Right lung (tissue), 5 donors: ENCODE results near the gene SCN9A. TPM values are rescaled to one million over a fixed set of nuclear protein-coding genes. Genes with fewer than 3 reads are reported as not detected.
"Not testable (repeated sequence)": the region's sequence is repeated elsewhere in the genome, so short reads cannot be mapped to it uniquely, and the experiment has no call there.

Experiments
- DNase-seq, 2 donors: peaks; one replicate each; pipeline ENCODE4 v3.0.0-alpha.2; 2013
- polyA plus RNA-seq, 5 donors: library from polyadenylated mRNA; unstranded; fragments of 120-200 nt; gene quantifications; one replicate each; pipeline versions ENCODE4 v1.2.1 to v1.2.3, GENCODE V29; 2013; ENCODE audit warnings: inconsistent platforms in 1 of 5, low replicate concordance in 1 of 5; ENCODE audit not compliant: insufficient read length in 5 of 5, insufficient read depth in 1 of 5

Gene SCN9A
- polyA plus RNA-seq, 5 donors: 8.9 to 17.7 (median 15.3) TPM

- DNase-seq: no peak
Observed at GRCh38 chr2:166376488-166376828, 714 bp upstream of the SCN9A start.

GRCh38 chr2:166375195-166375735, 479 bp downstream of the SCN9A start:
- peak in 1 of 2 donors; percentile 37 for DNase-seq

GRCh38 chr2:166373951-166374350, 1.8 kb downstream of the SCN9A start:
- no peak for DNase-seq

DNA sequence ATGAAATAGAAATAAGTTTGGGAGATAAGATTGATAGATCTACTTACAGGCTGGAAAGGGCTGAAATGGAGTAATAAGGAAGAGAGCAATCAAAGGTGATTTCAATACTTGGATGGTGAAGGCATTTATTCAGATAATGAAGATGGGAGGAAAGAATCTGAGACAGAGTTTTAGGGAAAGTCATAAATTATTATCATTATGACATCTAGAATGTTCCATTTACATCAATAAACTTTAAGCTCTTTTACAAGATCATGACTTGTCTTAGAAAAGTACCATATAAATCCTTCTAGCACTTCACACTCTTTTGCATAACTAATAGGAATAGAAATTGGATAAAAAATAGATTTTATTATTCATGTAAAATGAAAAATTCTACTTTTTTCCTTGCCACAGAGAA, 2.2 kb downstream of the SCN9A start:
- no peak for DNase-seq

DNA sequence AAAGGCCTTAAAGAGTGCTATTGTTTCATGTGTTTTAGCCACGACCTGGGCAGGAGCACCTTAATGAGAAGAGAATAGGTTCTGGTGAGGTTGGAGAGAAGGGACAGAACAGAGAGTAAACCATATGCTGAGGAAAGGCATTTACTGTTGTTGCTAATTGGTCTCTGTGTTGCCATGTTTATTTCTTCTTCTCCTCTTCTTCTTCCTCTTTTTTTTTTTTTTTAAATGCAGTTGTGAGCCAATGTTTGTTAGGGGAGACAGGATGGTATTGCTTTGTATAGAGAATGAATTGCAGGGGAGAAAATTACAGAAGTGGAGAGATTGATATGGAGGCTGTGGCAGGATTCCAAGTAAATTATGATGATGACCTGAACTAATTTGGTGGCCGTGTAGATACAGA, 2.6 kb downstream of the SCN9A start:
- DNase-seq: no peak

- no peak for DNase-seq
Observed at GRCh38 chr2:166372046-166372445, 3.7 kb downstream of the SCN9A start.

DNA sequence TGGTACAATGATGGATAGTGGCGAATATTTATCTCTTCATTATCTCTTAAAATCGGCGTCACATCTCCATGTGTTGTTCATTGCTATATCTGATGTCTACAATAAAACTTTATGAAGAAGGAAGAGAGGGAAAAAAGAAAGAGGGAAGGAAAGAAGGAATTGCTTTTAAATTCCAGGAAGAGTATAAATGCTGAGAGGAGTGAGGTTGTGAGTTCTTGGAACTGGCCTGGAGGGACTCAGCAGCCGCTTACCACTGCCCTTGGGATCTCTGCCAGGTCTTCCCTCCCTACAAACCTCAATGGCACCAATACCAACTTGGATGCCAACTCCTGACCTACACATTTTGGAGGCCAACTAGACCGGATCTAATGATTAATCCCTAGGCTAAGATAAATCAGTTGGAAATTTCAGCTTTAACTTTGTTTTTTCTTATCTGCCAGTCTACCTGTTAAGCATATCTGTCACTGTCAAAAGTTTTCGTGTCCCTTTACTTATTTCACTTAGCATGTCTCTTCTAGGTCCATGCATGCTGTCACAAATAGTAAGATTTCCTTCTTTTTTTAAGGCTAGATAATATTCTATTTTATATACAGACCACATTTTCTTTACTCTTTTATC, 9.8 kb downstream of the SCN9A start:
- DNase-seq: no peak

DNA sequence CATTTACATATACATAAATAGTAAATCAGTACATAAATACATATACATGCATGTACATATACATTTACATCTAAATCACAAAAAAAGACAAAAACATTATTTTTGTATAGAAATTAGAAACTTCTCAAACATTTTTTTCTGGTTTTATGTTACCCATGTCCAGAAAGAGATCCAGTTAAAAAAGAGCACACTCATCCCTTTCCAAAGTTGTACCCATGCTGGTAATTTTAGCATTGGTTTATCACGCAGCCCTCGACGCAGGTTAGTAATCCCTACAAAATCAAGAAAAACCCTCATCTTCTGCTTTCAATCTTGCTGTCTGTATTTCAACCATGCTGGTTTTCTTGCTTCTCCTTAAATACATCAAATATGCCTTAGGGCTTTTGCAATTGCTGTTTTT, 10.5 kb downstream of the SCN9A start:
- DNase-seq: no peak

DNA sequence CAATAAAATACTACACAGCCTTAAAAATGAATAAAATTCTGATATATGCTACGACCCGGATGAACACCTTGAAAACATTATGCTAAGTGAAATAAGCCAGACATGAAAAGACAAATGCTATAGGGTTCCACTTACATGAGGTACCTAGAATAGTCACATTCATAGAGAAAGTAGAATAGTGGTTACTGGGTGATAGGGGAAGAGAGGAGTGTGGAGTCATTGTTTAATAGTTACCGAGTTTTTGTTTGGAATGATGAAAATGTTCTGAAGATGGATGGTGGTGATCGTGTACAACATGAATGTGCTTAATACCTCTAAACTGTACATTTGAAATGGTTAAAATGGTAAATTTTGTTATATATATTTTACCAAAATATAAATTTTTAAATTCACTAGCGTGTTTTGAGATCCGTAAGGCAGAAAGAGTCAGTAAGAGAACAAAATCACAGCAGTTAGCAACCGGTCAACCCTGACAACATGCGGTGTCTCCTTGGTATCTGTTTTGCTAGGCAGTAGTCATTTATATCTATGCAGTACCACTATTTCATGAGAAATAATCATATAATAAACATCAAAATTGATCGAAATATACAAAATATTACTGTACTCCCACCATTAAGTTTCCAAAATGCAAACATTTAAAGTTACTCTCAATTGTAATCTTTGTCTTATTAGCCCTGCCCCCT, 11.1 kb downstream of the SCN9A start:
- no peak for DNase-seq

DNA sequence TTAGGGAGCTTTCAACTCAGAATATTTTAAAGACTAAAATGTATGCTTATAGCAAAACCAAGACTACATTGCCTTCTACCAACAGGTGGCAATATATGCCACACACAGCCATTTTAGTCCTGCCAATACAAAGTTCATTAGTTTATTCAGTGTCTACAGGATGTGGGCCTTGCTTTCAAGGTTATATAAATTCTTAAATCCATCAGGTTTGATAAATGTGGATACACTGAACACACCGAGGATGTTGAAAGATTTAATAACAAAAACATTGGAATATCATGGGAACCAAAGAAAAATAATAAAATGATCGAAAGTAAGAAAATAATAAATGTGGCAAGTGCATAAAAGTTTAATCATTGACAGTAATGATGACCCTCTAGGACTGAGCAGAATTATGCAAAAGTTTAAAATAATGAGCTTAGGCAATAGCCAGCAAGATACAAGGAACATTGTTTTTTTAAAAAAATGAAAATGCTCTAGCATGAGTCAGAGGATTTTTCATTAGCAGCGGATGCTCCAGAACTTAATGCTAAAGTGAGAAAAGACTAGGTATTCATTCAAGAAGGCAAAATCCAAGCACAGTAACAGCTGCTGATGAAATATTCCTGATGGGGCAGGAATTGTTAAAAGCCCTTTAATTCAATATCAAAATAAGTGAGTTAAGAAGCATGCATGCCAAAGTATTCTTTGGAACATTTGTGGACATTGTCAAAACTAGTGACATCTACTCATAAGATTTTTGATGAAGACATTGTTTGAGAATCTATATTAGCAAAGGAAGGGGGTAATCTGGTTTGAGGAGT, 14.2 kb downstream of the SCN9A start:
- DNase-seq: no peak

- DNase-seq: no peak
Observed at GRCh38 chr2:166360906-166361305, 14.8 kb downstream of the SCN9A start.

DNA sequence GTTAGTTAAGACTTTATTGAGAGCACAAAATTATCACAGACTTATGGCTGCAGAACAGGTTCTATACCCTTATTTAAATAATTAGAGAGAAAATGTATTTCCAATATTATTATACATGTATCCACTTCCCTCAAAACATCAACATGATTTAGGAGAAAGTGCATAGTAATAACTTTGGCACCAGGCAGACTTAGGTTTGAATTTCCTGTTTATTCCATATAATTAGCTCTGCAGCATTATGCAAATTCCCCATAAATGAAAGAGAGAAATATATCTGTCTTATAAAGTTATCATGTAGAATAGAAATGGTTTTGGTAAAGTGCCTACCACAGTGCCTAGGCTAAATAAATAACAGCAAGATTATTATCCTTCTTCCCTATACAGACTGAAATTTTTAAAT, 15.3 kb downstream of the SCN9A start:
- DNase-seq: no peak

- DNase-seq: not testable (repeated sequence)
Observed at GRCh38 chr2:166357950-166358321, 17.8 kb downstream of the SCN9A start.

GRCh38 chr2:166357068-166357949, 18.4 kb downstream of the SCN9A start:
- no peak for DNase-seq

DNA sequence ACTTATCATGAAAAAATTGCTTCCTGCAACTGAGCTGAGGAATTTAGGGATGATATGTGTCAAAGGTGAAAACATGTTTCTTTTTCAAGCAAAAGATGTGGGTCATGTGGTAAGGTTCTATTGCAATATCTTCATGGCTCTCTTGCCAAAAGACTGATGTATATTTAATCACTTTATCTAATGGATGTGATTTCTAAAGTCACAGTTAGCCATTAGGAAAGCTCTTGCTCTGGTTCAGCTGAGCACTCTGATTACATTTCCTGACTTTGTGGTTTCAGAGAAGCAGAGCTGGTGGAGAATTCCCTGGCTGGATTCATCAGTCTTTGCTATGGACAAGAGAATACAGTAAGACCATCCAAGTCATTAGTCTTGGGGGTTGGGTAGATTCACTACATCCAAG, 24.4 kb downstream of the SCN9A start:
- DNase-seq: peak; percentile 51 to 75

DNA sequence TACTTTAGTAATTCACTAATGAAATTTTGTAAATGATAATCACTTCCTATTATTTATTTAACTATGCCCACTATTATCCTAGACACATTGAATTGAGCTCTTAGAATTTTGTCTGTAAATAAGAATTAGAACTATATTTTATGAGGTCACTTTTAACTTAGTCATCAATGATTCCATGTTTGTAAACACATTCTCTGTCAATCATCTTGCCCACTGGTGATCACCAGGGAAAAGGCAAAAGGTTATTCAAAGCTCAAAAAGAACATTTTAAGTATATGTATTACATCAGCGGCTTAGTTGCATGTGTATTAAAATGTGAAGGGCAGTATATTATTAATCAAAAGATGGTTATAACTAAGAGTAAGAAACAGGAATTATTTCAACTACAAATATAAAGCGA, 25.2 kb downstream of the SCN9A start:
- DNase-seq: no peak

GRCh38 chr2:166344286-166345113, 31.2 kb downstream of the SCN9A start:
- peak in 1 of 2 donors; percentile 10 for DNase-seq

DNA sequence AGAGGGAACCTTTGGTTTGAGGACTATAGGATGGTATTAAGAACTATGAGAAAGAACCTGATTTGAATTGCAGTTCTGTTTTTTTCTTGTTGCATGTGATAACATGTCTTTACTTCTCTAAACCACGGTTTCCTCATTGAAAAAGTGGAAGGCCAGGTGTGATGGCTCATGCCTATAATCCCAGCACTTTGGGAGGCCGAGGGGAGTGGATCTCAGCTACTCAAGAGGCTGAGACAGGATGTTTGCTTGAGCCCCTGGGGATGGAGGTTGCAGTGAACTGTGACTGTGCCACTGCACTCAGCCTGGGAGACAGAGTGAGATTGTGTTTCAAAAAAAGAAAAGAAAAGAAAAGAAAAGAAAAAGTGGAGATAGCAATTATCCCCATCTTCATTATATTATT, 32.3 kb downstream of the SCN9A start:
- no peak for DNase-seq

DNA sequence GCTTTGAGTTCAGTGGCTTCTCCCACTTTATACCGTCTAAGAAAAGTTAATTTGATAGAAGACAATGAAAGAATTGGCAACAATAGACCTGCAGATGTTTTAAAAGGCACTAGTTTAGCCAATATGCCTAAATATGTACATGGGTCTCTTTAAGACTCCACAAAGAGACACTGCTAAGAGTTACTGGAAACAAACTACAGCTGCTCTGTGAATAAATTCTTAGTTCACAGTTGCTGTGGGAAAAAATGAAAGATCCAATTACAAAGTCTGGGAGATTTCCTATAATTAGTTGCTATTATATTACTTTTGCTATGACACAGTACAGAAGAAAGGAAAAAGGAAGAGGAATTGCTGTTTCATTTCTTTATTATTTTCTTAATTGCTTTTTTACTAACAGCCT, 34.3 kb downstream of the SCN9A start:
- DNase-seq: peak; percentile 27 to 52

DNA sequence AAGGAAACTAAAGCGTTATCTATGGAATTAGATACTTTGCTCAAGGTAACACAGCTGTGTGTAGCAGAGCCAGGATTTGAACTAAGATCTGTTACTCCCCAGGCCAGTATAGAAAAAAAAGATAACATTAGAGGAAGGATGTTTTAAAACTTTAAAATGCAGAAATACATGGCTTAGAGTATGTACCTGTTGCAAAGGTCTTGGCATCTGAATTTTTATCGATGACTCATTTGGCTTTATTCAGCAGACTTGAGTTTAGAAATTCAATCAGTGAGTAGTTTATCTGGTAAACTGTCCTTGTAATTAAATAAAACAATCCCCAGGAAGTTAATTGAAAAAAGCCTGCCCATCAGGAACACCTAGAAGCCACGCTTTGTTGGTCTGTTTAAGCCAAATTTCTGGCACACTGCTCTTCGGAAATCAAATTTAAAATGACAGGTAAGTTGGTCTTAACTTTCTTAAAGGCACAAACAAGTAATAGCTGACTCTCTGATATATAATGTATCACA, 36.9 kb downstream of the SCN9A start:
- DNase-seq: no peak

GRCh38 chr2:166337932-166338331, 37.8 kb downstream of the SCN9A start:
- DNase-seq: no peak
